GM23338 (cell line): ENCODE data around the gene AGBL4. TPM values are rescaled to one million over a fixed set of nuclear protein-coding genes. Genes with fewer than 3 reads are reported as not detected.

Source experiments
- ATAC-seq: fragments of 200-7000 bp; cut with Tn5 transposase; 3 replicates; pipeline ENCODE4 v1.9.1; 2020
- DNase-seq: peaks from one replicate; pipeline ENCODE4 v3.0.0-alpha.2; 2015; ENCODE audit warnings: low spot score
- H2AFZ ChIP-seq: fragments of 200-600 bp; sonication (generic); 2 replicates; pipeline ENCODE4 v1.8.0; 2016; ENCODE audit warnings: antibody characterized with exemption, mild to moderate bottlenecking, moderate library complexity
- H3F3A ChIP-seq: fragments of 200-600 bp; sonication (generic); replicated peaks from 2 replicates; pipeline ENCODE4 v1.8.0; 2017; ENCODE audit warnings: antibody characterized with exemption, mixed run types, low read depth
- H3K27ac ChIP-seq: fragments of 200-600 bp; sonication (generic); 2 replicates; pipeline ENCODE4 v1.6.1; 2016; ENCODE audit warnings: low read depth
- H3K27me3 ChIP-seq: fragments of 200-600 bp; sonication (generic); 2 replicates; pipeline ENCODE4 v1.8.0; 2016; ENCODE audit warnings: mild to moderate bottlenecking, mixed run types, moderate library complexity; ENCODE audit not compliant: insufficient read depth
- H3K36me3 ChIP-seq: fragments of 200-600 bp; sonication (generic); 2 replicates; pipeline ENCODE4 v1.8.0; 2016; ENCODE audit warnings: mild to moderate bottlenecking; ENCODE audit not compliant: insufficient read depth
- H3K4me1 ChIP-seq: fragments of 200-600 bp; sonication (generic); 2 replicates; pipeline ENCODE4 v1.8.0; 2016; ENCODE audit warnings: mild to moderate bottlenecking, moderate library complexity; ENCODE audit not compliant: insufficient read depth
- H3K4me2 ChIP-seq: fragments of 200-600 bp; sonication (generic); 2 replicates; pipeline ENCODE4 v1.7.1; 2017; ENCODE audit warnings: mixed run types
- H3K4me3 ChIP-seq: fragments of 200-600 bp; sonication (generic); 2 replicates; pipeline ENCODE4 v1.6.1; 2016; ENCODE audit warnings: mixed run types
- H3K79me2 ChIP-seq: fragments of 200-600 bp; sonication (generic); replicated peaks from 2 replicates; pipeline ENCODE4 v1.8.0; 2017; ENCODE audit warnings: mild to moderate bottlenecking; ENCODE audit not compliant: insufficient read depth
- H3K9me2 ChIP-seq: fragments of 200-600 bp; sonication (generic); 2 replicates; pipeline ENCODE4 v1.8.0; 2017; ENCODE audit not compliant: insufficient read depth
- H4K20me1 ChIP-seq: fragments of 200-600 bp; sonication (generic); replicated peaks from 2 replicates; pipeline ENCODE4 v1.8.0; 2017; ENCODE audit warnings: mild to moderate bottlenecking; ENCODE audit not compliant: insufficient read depth
- H3K27ac Mint-ChIP-seq: 2 replicates; pipeline ENCODE4 v1.8.0; 2020; ENCODE audit warnings: inconsistent platforms, mild to moderate bottlenecking, moderate library complexity, mixed read lengths
- H3K27me3 Mint-ChIP-seq: 3 replicates; pipeline ENCODE4 v1.8.0; 2022; ENCODE audit warnings: low read depth, mild to moderate bottlenecking, moderate library complexity, mixed read lengths, inconsistent platforms; ENCODE audit not compliant: insufficient read depth, poor library complexity
- H3K36me3 Mint-ChIP-seq: 3 replicates; pipeline ENCODE4 v1.8.0; 2021; ENCODE audit warnings: low read depth, mild to moderate bottlenecking, inconsistent platforms, moderate library complexity, mixed read lengths
- H3K4me1 Mint-ChIP-seq: 3 replicates; pipeline ENCODE4 v1.8.0; 2020; ENCODE audit warnings: mild to moderate bottlenecking, inconsistent platforms, mixed read lengths
- H3K4me3 Mint-ChIP-seq: 3 replicates; pipeline ENCODE4 v1.8.0; 2021; ENCODE audit warnings: moderate library complexity, mild to moderate bottlenecking, inconsistent platforms, mixed read lengths
- H3K9me3 Mint-ChIP-seq: 3 replicates; pipeline ENCODE4 v1.8.0; 2020; ENCODE audit warnings: moderate library complexity, mild to moderate bottlenecking, inconsistent platforms, mixed read lengths
- EZH2phosphoT487 ChIP-seq: fragments of 200-600 bp; sonication (generic); IDR thresholded peaks from one replicate; pipeline ENCODE4 v1.8.1; 2018; ENCODE audit warnings: antibody characterized with exemption; ENCODE audit not compliant: unreplicated experiment
- JUNB ChIP-seq: IDR thresholded peaks from one replicate; pipeline ENCODE4 v1.6.1; 2016; ENCODE audit warnings: antibody characterized with exemption; ENCODE audit not compliant: unreplicated experiment
- NANOG ChIP-seq: IDR thresholded peaks from 2 replicates; pipeline ENCODE4 v1.6.1; 2016; ENCODE audit warnings: antibody characterized with exemption, borderline replicate concordance
- STAT1 ChIP-seq: IDR thresholded peaks from one replicate; pipeline ENCODE4 v1.6.1; 2016; ENCODE audit warnings: antibody characterized with exemption; ENCODE audit not compliant: unreplicated experiment
- ZNF114 ChIP-seq: fragments of 250-450 bp; sonication (Bioruptor Pico); IDR thresholded peaks from 2 replicates; pipeline ENCODE4 v1.5.0; 2020; ENCODE audit warnings: mild to moderate bottlenecking, moderate library complexity
- polyA plus RNA-seq: library from polyadenylated mRNA; unstranded; fragments of >200 nt; fragmentation: Nextera tagmentation; extraction: Ambion mirVana; gene quantifications from 2 replicates; pipeline ENCODE4 v1.2.1, GENCODE V29; 2016
- total RNA-seq: library from RNA; depleted of rRNA; stranded (reverse); fragments of >200 nt; shearing (Covaris generic); gene quantifications from 2 replicates; pipeline ENCODE4 v1.2.3, GENCODE V29; 2014
- TF ChIP-seq, protein P1 (sequence below): fragments of 250-450 bp; sonication (Bioruptor Pico); IDR thresholded peaks from 2 replicates; pipeline ENCODE4 v1.5.0; 2020; ENCODE audit warnings: mild to moderate bottlenecking, moderate library complexity
- TF ChIP-seq, protein P2 (sequence below): IDR thresholded peaks from 2 replicates; pipeline ENCODE4 v1.6.1; 2016; ENCODE audit warnings: antibody characterized with exemption

The AGBL4 gene
- total and polyA plus RNA-seq, 2 experiments from 2014 or later: 0.91 to 1.5 TPM

DNA sequence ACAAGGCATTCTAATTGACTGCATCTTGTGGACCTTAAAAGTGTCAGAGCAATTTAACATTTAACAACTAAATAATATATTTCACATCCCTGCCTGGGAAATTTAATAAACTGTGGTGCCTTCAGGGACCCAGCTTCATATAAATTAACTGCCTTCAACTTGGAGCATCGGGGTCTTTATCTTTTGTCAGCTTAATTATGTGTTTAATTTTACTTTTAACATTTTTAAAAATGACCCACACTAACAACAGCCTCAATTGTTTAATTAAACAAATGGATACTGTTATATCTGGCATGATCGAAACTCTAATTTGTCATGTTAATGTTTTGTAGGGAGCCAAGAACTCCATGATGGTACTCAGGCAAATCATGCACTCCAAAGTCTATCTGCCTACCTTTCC, 857.7 kb downstream of the AGBL4 start (continued):
- TF ChIP-seq, protein P1, sequence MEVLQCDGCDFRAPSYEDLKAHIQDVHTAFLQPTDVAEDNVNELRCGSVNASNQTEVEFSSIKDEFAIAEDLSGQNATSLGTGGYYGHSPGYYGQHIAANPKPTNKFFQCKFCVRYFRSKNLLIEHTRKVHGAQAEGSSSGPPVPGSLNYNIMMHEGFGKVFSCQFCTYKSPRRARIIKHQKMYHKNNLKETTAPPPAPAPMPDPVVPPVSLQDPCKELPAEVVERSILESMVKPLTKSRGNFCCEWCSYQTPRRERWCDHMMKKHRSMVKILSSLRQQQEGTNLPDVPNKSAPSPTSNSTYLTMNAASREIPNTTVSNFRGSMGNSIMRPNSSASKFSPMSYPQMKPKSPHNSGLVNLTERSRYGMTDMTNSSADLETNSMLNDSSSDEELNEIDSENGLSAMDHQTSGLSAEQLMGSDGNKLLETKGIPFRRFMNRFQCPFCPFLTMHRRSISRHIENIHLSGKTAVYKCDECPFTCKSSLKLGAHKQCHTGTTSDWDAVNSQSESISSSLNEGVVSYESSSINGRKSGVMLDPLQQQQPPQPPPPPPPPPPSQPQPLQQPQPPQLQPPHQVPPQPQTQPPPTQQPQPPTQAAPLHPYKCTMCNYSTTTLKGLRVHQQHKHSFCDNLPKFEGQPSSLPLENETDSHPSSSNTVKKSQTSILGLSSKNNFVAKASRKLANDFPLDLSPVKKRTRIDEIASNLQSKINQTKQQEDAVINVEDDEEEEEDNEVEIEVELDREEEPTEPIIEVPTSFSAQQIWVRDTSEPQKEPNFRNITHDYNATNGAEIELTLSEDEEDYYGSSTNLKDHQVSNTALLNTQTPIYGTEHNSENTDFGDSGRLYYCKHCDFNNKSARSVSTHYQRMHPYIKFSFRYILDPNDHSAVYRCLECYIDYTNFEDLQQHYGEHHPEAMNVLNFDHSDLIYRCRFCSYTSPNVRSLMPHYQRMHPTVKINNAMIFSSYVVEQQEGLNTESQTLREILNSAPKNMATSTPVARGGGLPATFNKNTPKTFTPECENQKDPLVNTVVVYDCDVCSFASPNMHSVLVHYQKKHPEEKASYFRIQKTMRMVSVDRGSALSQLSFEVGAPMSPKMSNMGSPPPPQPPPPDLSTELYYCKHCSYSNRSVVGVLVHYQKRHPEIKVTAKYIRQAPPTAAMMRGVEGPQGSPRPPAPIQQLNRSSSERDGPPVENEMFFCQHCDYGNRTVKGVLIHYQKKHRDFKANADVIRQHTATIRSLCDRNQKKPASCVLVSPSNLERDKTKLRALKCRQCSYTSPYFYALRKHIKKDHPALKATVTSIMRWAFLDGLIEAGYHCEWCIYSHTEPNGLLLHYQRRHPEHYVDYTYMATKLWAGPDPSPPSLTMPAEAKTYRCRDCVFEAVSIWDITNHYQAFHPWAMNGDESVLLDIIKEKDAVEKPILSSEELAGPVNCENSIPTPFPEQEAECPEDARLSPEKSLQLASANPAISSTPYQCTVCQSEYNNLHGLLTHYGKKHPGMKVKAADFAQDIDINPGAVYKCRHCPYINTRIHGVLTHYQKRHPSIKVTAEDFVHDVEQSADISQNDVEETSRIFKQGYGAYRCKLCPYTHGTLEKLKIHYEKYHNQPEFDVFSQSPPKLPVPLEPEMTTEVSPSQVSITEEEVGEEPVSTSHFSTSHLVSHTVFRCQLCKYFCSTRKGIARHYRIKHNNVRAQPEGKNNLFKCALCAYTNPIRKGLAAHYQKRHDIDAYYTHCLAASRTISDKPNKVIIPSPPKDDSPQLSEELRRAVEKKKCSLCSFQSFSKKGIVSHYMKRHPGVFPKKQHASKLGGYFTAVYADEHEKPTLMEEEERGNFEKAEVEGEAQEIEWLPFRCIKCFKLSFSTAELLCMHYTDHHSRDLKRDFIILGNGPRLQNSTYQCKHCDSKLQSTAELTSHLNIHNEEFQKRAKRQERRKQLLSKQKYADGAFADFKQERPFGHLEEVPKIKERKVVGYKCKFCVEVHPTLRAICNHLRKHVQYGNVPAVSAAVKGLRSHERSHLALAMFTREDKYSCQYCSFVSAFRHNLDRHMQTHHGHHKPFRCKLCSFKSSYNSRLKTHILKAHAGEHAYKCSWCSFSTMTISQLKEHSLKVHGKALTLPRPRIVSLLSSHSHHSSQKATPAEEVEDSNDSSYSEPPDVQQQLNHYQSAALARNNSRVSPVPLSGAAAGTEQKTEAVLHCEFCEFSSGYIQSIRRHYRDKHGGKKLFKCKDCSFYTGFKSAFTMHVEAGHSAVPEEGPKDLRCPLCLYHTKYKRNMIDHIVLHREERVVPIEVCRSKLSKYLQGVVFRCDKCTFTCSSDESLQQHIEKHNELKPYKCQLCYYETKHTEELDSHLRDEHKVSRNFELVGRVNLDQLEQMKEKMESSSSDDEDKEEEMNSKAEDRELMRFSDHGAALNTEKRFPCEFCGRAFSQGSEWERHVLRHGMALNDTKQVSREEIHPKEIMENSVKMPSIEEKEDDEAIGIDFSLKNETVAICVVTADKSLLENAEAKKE: no peak
- no peak for TF ChIP-seq JUNB
- TF ChIP-seq STAT1: no peak
- TF ChIP-seq EZH2phosphoT487: no peak
- TF ChIP-seq, protein P2, sequence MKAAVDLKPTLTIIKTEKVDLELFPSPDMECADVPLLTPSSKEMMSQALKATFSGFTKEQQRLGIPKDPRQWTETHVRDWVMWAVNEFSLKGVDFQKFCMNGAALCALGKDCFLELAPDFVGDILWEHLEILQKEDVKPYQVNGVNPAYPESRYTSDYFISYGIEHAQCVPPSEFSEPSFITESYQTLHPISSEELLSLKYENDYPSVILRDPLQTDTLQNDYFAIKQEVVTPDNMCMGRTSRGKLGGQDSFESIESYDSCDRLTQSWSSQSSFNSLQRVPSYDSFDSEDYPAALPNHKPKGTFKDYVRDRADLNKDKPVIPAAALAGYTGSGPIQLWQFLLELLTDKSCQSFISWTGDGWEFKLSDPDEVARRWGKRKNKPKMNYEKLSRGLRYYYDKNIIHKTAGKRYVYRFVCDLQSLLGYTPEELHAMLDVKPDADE: no peak

DNA sequence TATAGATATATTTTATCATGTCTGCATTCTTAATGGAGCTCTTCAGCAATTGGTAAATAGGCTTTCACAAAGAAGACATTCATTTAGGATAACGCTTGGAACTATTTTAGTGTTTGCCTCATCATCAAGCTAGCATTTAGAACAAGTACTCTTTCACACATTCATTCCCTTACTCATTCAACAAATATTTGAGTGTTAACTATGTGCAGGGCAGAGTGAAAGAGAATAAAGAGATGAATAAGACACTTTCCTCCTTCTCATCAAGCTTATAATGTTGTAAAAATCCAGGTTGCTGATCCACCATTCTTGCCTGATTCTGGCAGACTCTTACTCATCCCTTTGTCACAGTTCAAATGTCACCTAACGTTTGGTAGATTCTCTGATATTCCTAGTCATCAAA, 860.7 kb downstream of the AGBL4 start:
- peaks cover 2% of the 10 kb centered on the region for H3K27me3 Mint-ChIP-seq
- H3K27me3 ChIP-seq: no peaks in the 10 kb centered on the region
- H4K20me1 ChIP-seq: no peaks in the 10 kb centered on the region
- ATAC-seq (no peak), DNase-seq (no peak)
- no peak overlapping the region for H3K4me2 ChIP-seq
- no peak overlapping the region for H3K27ac ChIP-seq
- H3F3A ChIP-seq: no peaks in the 10 kb centered on the region
- no peak overlapping the region for H3K4me3 Mint-ChIP-seq
- no peaks in the 10 kb centered on the region for H3K4me1 ChIP-seq
- H3K79me2 ChIP-seq: no peaks in the 10 kb centered on the region
- H3K4me1 Mint-ChIP-seq: no peaks in the 10 kb centered on the region
- no peak overlapping the region for H3K4me3 ChIP-seq
- no peak overlapping the region for H2AFZ ChIP-seq
- H3K9me3 Mint-ChIP-seq: peaks cover 87% of the 10 kb centered on the region
- H3K36me3 ChIP-seq: no peaks in the 10 kb centered on the region; the same call in 1 of the 2 replicates
- peaks cover 20% of the 10 kb centered on the region; the same call in 2 of the 3 replicates for H3K36me3 Mint-ChIP-seq
- no peaks in the 10 kb centered on the region for H3K9me2 ChIP-seq
- no peak overlapping the region for H3K27ac Mint-ChIP-seq
- TF ChIP-seq, protein P1: no peak
- TF ChIP-seq JUNB (no peak), NANOG (no peak), ZNF114 (CRISPR knock-in tag) (no peak), EZH2phosphoT487 (no peak)
- TF ChIP-seq, protein P2: no peak
